CD14-positive monocyte (primary cell): ENCODE results near the gene ING4. TPM values are rescaled to one million over a fixed set of nuclear protein-coding genes. Genes with fewer than 3 reads are reported as not detected.

Experiments
- DNase-seq, 3 donors: peaks; one replicate each; pipeline ENCODE4 v3.0.0-alpha.2; 2011 to 2022
- H2AFZ ChIP-seq: 2 replicates; pipeline ENCODE4 v1.6.0; 2012; ENCODE audit warnings: mild to moderate bottlenecking, low read depth, low read length, inconsistent platforms; ENCODE audit not compliant: insufficient read depth, poor library complexity, severe bottlenecking
- H3K27ac ChIP-seq, 2 donors: 1 replicate in 1 of 2; 2 replicates in 1 of 2; pipeline ENCODE4 v1.5.1; 2012 to 2013; ENCODE audit warnings: low read length in 2 of 2, control low read depth in 1 of 2, inconsistent platforms in 1 of 2, low read depth in 1 of 2, mild to moderate bottlenecking in 1 of 2
- H3K27me3 ChIP-seq, 2 donors: one replicate each; pipeline versions ENCODE4 v1.6.0 to v1.6.1; 2011 to 2013; ENCODE audit warnings: low read length in 2 of 2; ENCODE audit not compliant: control insufficient read depth in 2 of 2, insufficient read depth in 2 of 2
- H3K36me3 ChIP-seq, 2 donors: replicated peaks in 1 of 2; 1 replicate in 1 of 2; 2 replicates in 1 of 2; pipeline versions ENCODE4 v1.5.1 to v1.6.1; 2012 to 2013; ENCODE audit warnings: low read length in 2 of 2, control low read depth in 1 of 2, inconsistent platforms in 1 of 2, mild to moderate bottlenecking in 1 of 2; ENCODE audit not compliant: insufficient read depth in 2 of 2, control insufficient read depth in 1 of 2
- H3K4me1 ChIP-seq, 2 donors: 1 replicate in 1 of 2; 2 replicates in 1 of 2; pipeline versions ENCODE4 v1.5.1 to v1.6.1; 2012 to 2013; ENCODE audit warnings: low read length in 2 of 2, control low read depth in 1 of 2, inconsistent platforms in 1 of 2, mild to moderate bottlenecking in 1 of 2, moderate library complexity in 1 of 2; ENCODE audit not compliant: insufficient read depth in 2 of 2, control insufficient read depth in 1 of 2
- H3K4me2 ChIP-seq: replicated peaks from 2 replicates; pipeline ENCODE3; 2012; ENCODE audit warnings: low read length, moderate library complexity, mild to moderate bottlenecking; ENCODE audit not compliant: poor library complexity, severe bottlenecking; ENCODE audit errors: extremely low read depth
- H3K4me3 ChIP-seq, 3 experiments: fragments of 200-600 bp in 1 of 3; sonication (generic) in 1 of 3; replicated peaks in 1 of 3; 1 replicate in 2 of 3; 2 replicates in 1 of 3; pipeline ENCODE4 v1.5.1; 2011 to 2013; ENCODE audit warnings: low read length in 3 of 3, mild to moderate bottlenecking in 3 of 3, control low read depth in 2 of 3, low read depth in 2 of 3, inconsistent platforms in 1 of 3, moderate library complexity in 1 of 3
- H3K79me2 ChIP-seq: 2 replicates; pipeline ENCODE4 v1.6.0; 2012; ENCODE audit warnings: mild to moderate bottlenecking, control low read depth, inconsistent platforms, low read length, moderate library complexity; ENCODE audit not compliant: insufficient read depth
- H3K9ac ChIP-seq: 2 replicates; pipeline ENCODE4 v1.6.0; 2017; ENCODE audit warnings: low read length, mild to moderate bottlenecking; ENCODE audit not compliant: insufficient read depth, poor library complexity, severe bottlenecking
- H3K9me3 ChIP-seq, 2 donors: replicated peaks in 1 of 2; 1 replicate in 1 of 2; 2 replicates in 1 of 2; pipeline versions ENCODE4 v1.5.1 to v1.6.1; 2012 to 2013; ENCODE audit warnings: low read length in 2 of 2, control low read depth in 1 of 2; ENCODE audit not compliant: control insufficient read depth in 1 of 2, insufficient read depth in 1 of 2
- H4K20me1 ChIP-seq: 2 replicates; pipeline ENCODE4 v1.6.0; 2012; ENCODE audit warnings: mild to moderate bottlenecking, low read length, control low read depth, moderate library complexity; ENCODE audit not compliant: insufficient read depth
- H3K27ac Mint-ChIP-seq, 7 donors: one replicate each; pipeline ENCODE4 v1.8.0; 2020; ENCODE audit warnings: mild to moderate bottlenecking in 7 of 7, mixed read lengths in 7 of 7, moderate library complexity in 6 of 7, inconsistent platforms in 2 of 7
- H3K27me3 Mint-ChIP-seq, 3 donors: one replicate each; pipeline ENCODE4 v1.8.0; 2021 to 2022; ENCODE audit warnings: low read depth in 3 of 3, mild to moderate bottlenecking in 3 of 3, mixed read lengths in 3 of 3, moderate library complexity in 3 of 3, inconsistent platforms in 1 of 3
- H3K36me3 Mint-ChIP-seq, 2 donors: one replicate each; pipeline ENCODE4 v1.8.0; 2020; ENCODE audit warnings: mixed read lengths in 2 of 2, inconsistent platforms in 1 of 2, mild to moderate bottlenecking in 1 of 2
- H3K4me1 Mint-ChIP-seq: one replicate; pipeline ENCODE4 v1.8.0; 2020; ENCODE audit warnings: mild to moderate bottlenecking, mixed read lengths
- H3K4me3 Mint-ChIP-seq, 2 donors: one replicate each; pipeline ENCODE4 v1.8.0; 2020; ENCODE audit warnings: mild to moderate bottlenecking in 2 of 2, mixed read lengths in 2 of 2, moderate library complexity in 1 of 2
- H3K9me3 Mint-ChIP-seq, 7 donors: one replicate each; pipeline ENCODE4 v1.8.0; 2020 to 2022; ENCODE audit warnings: mixed read lengths in 7 of 7, mild to moderate bottlenecking in 6 of 7, moderate library complexity in 6 of 7, inconsistent platforms in 2 of 7
- CTCF ChIP-seq: fragments of 200-600 bp; IDR thresholded peaks from one replicate; pipeline ENCODE4 v1.8.0; 2022; ENCODE audit warnings: antibody characterized with exemption, mild to moderate bottlenecking
- whole genome bisulfite sequencing: methylation state at CpG from one replicate; pipeline ENCODE4 v1.1.5; 2013; ENCODE audit warnings: missing lambda C conversion rate; ENCODE audit not compliant: insufficient coverage; 5-methylcytosine and 5-hydroxymethylcytosine counted together
- intact Hi-C, 2 donors: fragments of 100-400 bp; cut with micrococcal nuclease; formaldehyde crosslinking; loops; one replicate each; pipeline versions ENCODE4 v1.15.0 to v1.15.1; 2023
- polyA plus RNA-seq, 3 donors: library from polyadenylated mRNA; depleted of rRNA in 1 of 3; unstranded in 2 of 3; stranded (reverse) in 1 of 3; fragments of 300-500 nt in 2 of 3; fragments of >200 nt in 1 of 3; fragmentation: Illumina TruSeq in 2 of 3; gene quantifications; 1 replicate in 2 of 3; 2 replicates in 1 of 3; pipeline ENCODE4 v1.2.3, GENCODE V29; 2012 to 2021

ING4 gene
- polyA plus RNA-seq, 3 donors: 62.2 to 67.1 (median 64.0) TPM

- no peak overlapping the region for H3K27ac ChIP-seq
- peaks cover under 1% of the 10 kb centered on the region for H3K79me2 ChIP-seq
- H3K9me3 Mint-ChIP-seq: peaks cover 0 to 2% (median 0%) of the 10 kb centered on the region in 7 donors
- intact Hi-C loops: loop anchor here in 1 of 2 donors (10.0 kb wide), 1 partner anchor 54 kb away; no protein-coding TSS in a partner anchor
- H3K27me3 ChIP-seq: no peaks in the 10 kb centered on the region
- H3K4me1 Mint-ChIP-seq: peaks cover 75% of the 10 kb centered on the region
- no peak overlapping the region for H3K9ac ChIP-seq
- H2AFZ ChIP-seq: no peak overlapping the region
- 79% methylated on average over 4 of the region's 4 CpGs for WGBS
- H3K36me3 Mint-ChIP-seq: peaks cover 0 to 2% of the 10 kb centered on the region in 2 donors
- DNase-seq: no peak
- H3K4me3 ChIP-seq: no peak overlapping the region
- no peaks in the 10 kb centered on the region for H4K20me1 ChIP-seq
- no peak overlapping the region for H3K27ac Mint-ChIP-seq
- peaks cover 0 to 2% (median 0%) of the 10 kb centered on the region in 3 donors for H3K27me3 Mint-ChIP-seq
- no peaks in the 10 kb centered on the region for H3K36me3 ChIP-seq
- no peak for TF ChIP-seq CTCF
- peaks cover 60 to 83% of the 10 kb centered on the region in 2 donors for H3K4me1 ChIP-seq
- no peak overlapping the region for H3K4me3 Mint-ChIP-seq
- no peaks in the 10 kb centered on the region for H3K9me3 ChIP-seq
- H3K4me2 ChIP-seq: no peak overlapping the region
These were observed 21.8 kb downstream of the ING4 start for GRCh38 chr12:6641131-6641530.

DNA sequence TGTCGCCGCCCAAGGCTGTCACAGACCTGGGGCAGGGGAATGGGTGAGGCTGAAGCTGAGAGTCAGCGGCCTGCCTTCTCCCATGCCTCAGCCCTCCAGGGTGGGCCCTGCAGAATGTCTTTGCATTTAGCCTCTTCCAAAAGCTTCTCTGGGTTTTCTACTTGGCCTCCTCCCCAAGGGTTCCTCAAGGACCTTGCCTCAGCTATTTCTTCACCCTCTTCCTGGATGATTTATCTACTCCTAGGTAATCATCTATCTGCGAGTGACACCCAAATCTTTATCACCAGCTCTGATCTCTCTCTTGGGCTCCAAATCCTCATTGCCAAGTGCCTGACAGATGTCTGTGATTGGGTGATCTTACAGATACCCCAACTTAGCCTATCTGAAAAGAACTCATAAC, 22.4 kb downstream of the ING4 start:
- H4K20me1 ChIP-seq: no peaks in the 10 kb centered on the region
- H3K27me3 ChIP-seq: no peaks in the 10 kb centered on the region
- peaks cover 0 to 2% (median 0%) of the 10 kb centered on the region in 7 donors for H3K9me3 Mint-ChIP-seq
- peaks cover 0 to 2% (median 0%) of the 10 kb centered on the region in 3 donors for H3K27me3 Mint-ChIP-seq
- no peaks in the 10 kb centered on the region for H3K36me3 ChIP-seq
- no peak overlapping the region for H3K4me3 ChIP-seq
- intact Hi-C loops: loop anchor here in 1 of 2 donors (10.0 kb wide), 1 partner anchor 54 kb away; no protein-coding TSS in a partner anchor
- H2AFZ ChIP-seq: no peak overlapping the region
- H3K27ac Mint-ChIP-seq: no peak overlapping the region
- no peak for TF ChIP-seq CTCF
- peaks cover 0 to 2% of the 10 kb centered on the region in 2 donors for H3K36me3 Mint-ChIP-seq
- H3K9me3 ChIP-seq: no peaks in the 10 kb centered on the region
- H3K4me2 ChIP-seq: no peak overlapping the region
- H3K4me1 ChIP-seq: peaks cover 65 to 85% of the 10 kb centered on the region in 2 donors
- no peak for DNase-seq
- H3K9ac ChIP-seq: no peak overlapping the region
- peaks cover 78% of the 10 kb centered on the region for H3K4me1 Mint-ChIP-seq
- no peaks in the 10 kb centered on the region for H3K79me2 ChIP-seq
- H3K27ac ChIP-seq: no peak overlapping the region
- WGBS: 100% methylated on average over 3 of the region's 4 CpGs
- no peak overlapping the region for H3K4me3 Mint-ChIP-seq
